ENCODE data around the gene SLC35A5. TPM values are rescaled to one million over a fixed set of nuclear protein-coding genes. Genes with fewer than 3 reads are reported as not detected.

The SLC35A5 gene
- total and polyA plus RNA-seq, 2 of the 13 experiments (the other 11 are each of a cell fraction or from before 2014, with no cell fraction given): 15.5 to 26.5 TPM

DNA sequence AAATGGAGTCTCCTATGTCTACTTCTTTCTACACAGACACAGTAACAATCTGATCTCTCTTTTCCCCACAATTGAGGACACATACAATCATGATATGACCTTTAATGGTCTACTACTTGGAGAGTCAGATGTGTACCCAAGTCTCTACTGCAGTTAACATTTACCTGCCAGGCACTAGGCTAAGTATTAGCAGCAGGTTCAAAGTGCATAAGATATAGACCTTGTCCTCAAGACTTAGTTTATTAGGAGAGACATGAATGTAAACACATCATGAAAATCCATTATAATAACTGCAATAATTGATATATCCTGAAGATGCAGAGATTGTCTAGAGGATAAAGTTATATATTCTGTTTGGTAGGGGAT lies 3.1 kb downstream of the SLC35A5 start:
- Histone ChIP-seq H3K27me3 (ENCODE audit: control insufficient read depth in 1 of 2, insufficient read depth in 2 of 2, low read length in 2 of 2) (no peaks in the 10 kb centered on the region; a peak in 1 of 5 replicates), H3K36me3 (replicated peaks in 1 of 2; ENCODE audit: control insufficient read depth in 1 of 2, insufficient read depth in 2 of 2, low read length in 2 of 2) (peaks cover 0 to 5% of the 10 kb centered on the region in 2 experiments; a peak in 1 of 5 replicates), H2AFZ (ENCODE audit: low read length) (no peak overlapping the region), H3K79me2 (ENCODE audit: insufficient read depth, low read length) (peaks cover 16% of the 10 kb centered on the region), H3K4me3 (replicated peaks in 1 of 3; ENCODE audit: insufficient read depth in 1 of 3, low read depth in 2 of 3, low read length in 3 of 3) (no peak overlapping the region), H3K27ac (ENCODE audit: extremely low read length, insufficient read depth, low read length) (no peak overlapping the region), H4K20me1 (ENCODE audit: insufficient read depth, low read length) (no peaks in the 10 kb centered on the region), H3K9ac (ENCODE audit: insufficient read depth, low read depth, low read length) (no peak overlapping the region), H3K4me2 (ENCODE audit: low read depth, low read length) (no peak overlapping the region), H3K4me1 (ENCODE audit: insufficient read depth, low read length) (peaks cover 3% of the 10 kb centered on the region), H3K9me3 (ENCODE audit: low read length) (no peaks in the 10 kb centered on the region)
- TF ChIP-seq KLF15 (CRISPR knock-in tag; IDR thresholded peaks at IDR 0.05; ENCODE audit: borderline replicate concordance) (no peak), ZNF737 (CRISPR knock-in tag; IDR thresholded peaks at IDR 0.05; ENCODE audit: borderline replicate concordance) (no peak), NCOR1 (IDR thresholded peaks at IDR 0.05; ENCODE audit: borderline replicate concordance, low read length) (no peak), ZNF788 (CRISPR knock-in tag; IDR thresholded peaks at IDR 0.05; ENCODE audit: borderline replicate concordance) (no peak), ZNF768 (CRISPR knock-in tag; IDR thresholded peaks at IDR 0.05) (no peak), ZGPAT (CRISPR knock-in tag; IDR thresholded peaks at IDR 0.05) (no peak), TRIM24 (CRISPR knock-in tag; IDR thresholded peaks at IDR 0.05) (no peak), MAFF (IDR thresholded peaks at IDR 0.05; ENCODE audit: low read depth, low read length) (no peak), ZNF780A (CRISPR knock-in tag; IDR thresholded peaks at IDR 0.05) (no peak)
- TF ChIP-seq, protein P1, sequence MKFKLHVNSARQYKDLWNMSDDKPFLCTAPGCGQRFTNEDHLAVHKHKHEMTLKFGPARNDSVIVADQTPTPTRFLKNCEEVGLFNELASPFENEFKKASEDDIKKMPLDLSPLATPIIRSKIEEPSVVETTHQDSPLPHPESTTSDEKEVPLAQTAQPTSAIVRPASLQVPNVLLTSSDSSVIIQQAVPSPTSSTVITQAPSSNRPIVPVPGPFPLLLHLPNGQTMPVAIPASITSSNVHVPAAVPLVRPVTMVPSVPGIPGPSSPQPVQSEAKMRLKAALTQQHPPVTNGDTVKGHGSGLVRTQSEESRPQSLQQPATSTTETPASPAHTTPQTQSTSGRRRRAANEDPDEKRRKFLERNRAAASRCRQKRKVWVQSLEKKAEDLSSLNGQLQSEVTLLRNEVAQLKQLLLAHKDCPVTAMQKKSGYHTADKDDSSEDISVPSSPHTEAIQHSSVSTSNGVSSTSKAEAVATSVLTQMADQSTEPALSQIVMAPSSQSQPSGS (CRISPR knock-in tag; IDR thresholded peaks at IDR 0.05): no peak
- DNase-seq (ENCODE audit: low spot score) (no peak), ATAC-seq (no peak), FAIRE-seq (no peak)
- intact Hi-C loops (cut with micrococcal nuclease; ENCODE audit: unreplicated experiment): no loop called here
- BruUV-seq (replicated peaks): no TSS peak
- ChIA-PET CTCF (ENCODE audit: low intra/inter-chr PET ratio, low total read pairs) (no interaction called here), POLR2A (no interaction called here)
- in situ Hi-C loops (cut with HindIII; ENCODE audit: extremely low pct_ligation_motif_present, low pct_unique_long_range_greater_than_20kb): no loop called here

All from HepG2 (cell line).